GM12873 (cell line): Measurements from ENCODE around the gene HLA-DOB.

ENCODE experiments used
- TF ChIP-seq, protein P1 (sequence below): IDR thresholded peaks from 2 replicates; pipeline ENCODE4 v1.5.1; 2012; ENCODE audit warnings: low read depth, mild to moderate bottlenecking, moderate library complexity, low read length, control low read depth; ENCODE audit not compliant: insufficient read depth; ENCODE audit errors: missing control alignments

The HLA-DOB gene

DNA sequence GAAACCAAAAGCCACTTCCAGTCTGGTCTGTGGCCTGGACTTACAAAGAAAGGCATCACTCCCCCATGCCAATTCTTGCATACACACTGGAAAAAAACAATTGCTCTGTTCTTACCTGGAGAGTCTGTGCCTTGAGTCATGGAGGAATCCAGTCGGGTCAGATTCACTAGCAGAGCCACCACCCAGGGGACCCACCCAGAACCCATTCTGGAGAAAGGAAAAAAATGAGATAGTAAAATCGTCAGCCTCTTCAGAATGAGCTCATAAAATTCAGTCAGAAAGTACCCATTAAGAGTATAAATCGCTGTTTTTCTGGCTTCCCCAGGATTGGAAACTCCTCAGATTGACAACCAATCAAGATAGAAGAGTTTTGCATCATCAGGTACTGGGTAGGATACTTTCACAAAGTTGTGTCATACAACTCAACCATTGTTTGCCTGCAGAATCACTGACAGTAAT lies at the start of gene HLA-DOB:
HLA-DOB (minus strand) TSS at position 257 of the 459 bp plus-strand sequence; CDS start at position 206, 51 bp downstream.
- TF ChIP-seq, protein P1, sequence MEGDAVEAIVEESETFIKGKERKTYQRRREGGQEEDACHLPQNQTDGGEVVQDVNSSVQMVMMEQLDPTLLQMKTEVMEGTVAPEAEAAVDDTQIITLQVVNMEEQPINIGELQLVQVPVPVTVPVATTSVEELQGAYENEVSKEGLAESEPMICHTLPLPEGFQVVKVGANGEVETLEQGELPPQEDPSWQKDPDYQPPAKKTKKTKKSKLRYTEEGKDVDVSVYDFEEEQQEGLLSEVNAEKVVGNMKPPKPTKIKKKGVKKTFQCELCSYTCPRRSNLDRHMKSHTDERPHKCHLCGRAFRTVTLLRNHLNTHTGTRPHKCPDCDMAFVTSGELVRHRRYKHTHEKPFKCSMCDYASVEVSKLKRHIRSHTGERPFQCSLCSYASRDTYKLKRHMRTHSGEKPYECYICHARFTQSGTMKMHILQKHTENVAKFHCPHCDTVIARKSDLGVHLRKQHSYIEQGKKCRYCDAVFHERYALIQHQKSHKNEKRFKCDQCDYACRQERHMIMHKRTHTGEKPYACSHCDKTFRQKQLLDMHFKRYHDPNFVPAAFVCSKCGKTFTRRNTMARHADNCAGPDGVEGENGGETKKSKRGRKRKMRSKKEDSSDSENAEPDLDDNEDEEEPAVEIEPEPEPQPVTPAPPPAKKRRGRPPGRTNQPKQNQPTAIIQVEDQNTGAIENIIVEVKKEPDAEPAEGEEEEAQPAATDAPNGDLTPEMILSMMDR, result no peak

DNA sequence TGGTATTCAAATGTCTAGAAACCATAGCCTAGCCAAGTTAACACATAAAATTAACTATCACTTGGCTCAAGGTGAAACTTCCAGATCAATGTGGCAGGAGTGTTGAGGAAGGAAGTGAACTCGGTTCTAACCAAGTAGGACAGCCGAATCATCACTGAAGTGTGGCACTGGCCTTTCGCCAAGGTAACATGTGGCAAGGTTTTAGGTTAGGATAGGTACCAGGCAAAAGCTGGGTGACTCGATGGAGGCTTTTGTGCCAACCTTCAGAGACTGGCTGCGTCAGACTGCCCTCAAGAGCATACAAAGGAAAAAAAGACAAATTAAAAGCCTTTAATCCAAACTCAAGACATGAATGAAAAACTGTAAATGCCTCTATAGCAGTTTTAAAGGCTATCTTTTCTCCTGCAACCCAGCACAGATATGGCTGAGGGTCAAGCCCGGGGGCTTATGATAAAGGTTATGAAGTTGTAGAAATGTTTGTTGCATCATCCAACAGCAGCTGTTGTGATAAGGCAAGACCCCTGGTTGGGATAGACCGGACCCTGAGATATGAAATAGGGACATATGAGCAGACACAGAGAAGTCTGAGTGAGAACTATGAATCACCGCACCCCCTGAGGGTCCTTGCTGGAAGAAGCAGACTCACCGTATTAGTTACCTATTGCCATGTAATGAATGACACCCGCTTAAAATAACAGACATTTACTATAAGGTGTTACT lies 49.1 kb upstream of the HLA-DOB start:
- TF ChIP-seq, protein P1, result no peak

DNA sequence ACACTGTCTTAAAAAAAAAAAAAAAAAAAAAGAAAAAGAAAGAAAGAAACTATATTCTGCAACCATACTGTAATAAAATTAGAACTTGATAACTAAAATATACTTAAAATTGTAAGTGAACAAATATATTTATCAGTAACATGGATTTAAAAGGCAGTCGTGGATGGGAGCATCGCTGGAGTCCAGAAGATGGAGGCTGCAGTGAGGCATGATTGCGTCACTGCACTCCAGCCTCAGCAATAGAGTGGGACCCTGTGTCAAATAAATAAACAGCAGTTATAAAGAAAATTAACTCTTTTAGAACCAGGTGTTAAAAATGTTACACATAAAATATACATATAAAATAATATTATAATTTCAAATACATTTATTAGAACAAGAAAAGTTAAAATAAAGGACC lies 45.9 kb upstream of the HLA-DOB start:
- TF ChIP-seq, protein P1, result no peak

GRCh38 chr6:32860674-32861073 lies 43.9 kb upstream of the HLA-DOB start:
- TF ChIP-seq, protein P1, result no peak

GRCh38 chr6:32858194-32858593 lies 41.4 kb upstream of the HLA-DOB start:
- TF ChIP-seq, protein P1, result no peak

DNA sequence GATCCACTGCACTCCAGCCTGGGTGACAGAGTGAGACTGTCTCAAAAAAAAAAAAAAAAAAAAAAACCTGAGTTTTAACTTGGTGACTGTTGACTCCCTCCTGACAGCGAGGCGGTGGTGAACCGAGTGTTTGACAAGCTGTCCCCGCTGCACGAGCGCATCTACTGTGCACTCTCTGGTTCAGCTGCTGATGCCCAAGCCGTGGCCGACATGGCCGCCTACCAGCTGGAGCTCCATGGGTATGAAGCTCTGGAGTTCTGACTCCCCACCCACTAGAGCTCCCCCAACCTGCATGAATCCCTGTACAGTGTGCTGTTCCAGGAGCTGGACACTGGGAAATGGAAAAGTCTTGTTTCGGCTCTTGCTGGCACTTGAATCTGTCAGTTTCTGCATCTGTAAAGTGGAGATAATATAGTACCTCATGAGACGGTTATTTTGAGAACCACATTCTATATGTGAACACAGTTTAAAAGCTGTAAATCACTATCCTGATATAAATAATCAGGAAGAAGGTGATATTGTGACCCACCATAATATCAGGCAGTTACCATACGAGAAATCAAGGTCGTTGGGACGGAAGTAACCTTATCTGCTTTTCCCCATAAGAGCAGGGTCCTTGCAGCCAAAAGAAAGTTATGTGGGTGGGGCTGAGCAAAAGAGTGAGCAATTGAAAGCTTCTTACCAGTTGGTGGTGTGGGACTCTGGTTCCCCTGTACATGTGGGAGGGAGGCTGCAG lies 40.5 kb upstream of the HLA-DOB start:
- TF ChIP-seq, protein P1, result no peak

DNA sequence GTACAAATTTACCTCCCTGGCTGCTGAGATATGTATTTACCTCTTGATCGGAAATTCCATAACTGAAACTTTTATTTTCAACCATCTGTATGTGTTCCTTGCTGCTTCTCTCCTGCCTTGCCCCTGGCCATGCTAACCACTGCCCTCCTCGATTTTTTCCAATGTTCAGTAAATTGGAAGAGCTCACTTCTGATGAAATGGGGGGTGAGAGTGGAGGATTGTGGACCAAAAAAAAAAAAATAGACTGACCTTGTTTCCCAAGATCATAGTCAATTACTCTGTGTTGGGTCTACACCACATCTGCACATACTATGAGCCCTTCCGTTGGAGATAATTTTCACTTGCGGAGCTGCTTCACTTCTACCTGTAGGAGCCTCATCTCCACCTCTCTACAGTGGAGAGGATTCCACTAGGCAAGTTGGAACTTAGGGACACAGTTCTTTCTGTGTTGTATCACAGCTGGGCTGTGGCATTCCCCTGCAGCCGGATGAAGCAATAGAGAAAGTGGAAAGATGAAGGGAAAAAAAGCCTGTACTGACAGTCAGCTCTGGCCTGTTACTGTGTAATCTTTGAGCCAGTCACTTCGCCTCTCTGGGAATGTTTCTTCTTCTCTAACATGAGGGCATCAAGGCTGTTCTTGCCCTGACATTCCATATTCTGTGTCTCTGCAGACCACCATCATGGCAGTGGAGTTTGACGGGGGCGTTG lies 38.8 kb upstream of the HLA-DOB start:
- TF ChIP-seq, protein P1, result no peak
